ENCODE measurements around the gene MMEL1.

MMEL1 gene

DNA sequence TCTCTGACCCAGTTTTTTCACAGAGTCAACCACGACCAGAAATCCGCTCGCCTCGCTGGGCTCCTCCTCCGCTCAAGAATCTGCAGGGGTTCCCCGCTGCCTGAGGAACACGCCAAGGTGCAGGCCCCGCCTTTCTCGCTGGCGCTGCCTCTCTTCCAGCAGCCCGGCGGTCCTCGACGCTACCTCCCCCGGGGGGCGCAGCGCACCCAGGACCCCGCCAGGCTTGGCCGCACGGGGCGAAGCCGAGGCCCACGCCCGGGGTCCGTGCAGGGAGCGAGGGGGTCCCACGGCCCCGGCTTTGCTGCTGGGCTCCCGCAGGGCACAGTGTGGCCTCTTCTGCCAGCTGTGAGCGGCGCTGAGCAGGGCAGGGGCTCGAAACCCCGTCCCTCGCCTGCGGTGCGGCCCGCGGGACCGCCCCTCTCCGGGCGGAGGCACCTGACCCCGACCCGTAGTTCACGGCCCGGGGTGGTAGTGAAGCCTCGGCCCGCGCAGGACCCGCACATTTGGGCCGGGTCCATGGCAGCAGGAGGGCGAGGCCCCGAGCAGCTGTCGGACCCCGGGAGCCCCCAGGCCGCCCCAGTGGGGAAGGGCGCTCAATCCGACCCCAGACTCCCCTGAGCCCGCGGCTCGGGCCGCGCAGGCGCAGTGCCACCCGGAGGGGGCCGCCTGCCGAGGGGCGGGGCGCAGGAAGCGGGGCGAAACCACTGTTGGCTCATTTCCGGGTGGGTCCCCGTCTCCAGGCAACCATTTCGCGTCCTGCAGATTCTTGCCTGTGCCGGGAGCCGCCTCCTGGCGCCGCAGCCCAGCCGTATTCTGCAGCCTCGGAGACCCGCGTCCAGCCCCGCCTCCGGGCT lies 10.0 kb upstream of the MMEL1 start:
- DNase-seq (ENCODE audit: low read depth), result peak; percentile 91

DNA sequence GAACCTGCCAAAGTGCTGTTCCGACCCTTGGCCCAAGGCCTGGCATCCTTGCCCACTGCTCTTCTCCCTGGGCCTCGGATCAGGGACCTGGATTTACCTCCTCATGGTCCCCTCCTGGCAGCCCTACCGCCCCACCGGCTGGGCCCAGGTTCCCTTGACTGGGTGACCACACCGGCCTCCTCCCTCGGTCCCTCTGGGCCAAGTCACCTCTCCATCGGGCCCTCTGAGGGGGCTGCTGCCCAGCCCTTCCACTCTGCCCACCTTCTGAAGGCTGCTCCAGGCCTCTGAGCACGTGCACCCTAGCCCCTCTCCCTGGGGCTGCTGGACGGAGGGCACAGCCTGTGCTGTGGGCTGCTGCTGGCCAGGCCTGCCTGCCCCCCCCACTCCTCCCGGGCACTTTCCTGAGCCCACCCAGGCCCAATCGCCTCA lies 9.3 kb upstream of the MMEL1 start:
- no peak for DNase-seq (ENCODE audit: low read depth)

DNA sequence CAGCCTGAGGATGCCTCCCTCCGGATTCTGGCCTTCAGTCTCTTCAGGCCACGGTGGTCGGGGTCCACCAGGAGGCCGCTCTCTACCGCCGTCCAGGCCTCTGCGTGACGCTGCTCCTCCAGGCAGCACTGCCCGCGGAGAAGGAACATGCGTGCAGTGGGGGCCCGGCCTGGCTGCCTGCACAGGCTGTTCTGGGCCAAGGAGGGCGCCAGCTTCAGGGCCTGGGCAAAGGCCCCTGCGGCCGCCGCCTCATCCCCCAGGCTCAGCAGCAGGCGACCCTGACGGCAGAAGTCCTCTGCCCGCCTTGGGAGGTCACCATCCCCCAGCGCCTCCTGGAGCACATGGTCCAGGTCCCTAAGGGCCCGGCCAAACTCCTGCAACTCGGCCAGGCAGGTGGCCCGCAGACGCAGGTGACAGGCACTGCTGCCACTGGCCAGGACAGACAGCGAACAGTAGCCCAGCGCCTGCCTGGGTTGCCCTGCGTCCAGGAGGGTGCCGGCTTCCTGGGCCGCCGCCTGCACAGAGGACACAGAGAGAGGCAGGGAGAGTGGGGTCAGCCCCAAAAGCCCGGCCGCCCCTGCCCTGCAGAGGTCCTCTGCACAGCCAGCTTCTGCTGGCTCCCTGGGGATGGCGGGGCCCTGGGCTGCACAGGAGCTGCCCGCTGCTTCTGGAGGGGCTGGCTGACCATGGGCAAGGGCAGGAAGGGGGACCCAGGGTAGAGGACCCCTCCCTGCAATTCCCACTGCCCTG lies 8.7 kb upstream of the MMEL1 start:
- no peak for DNase-seq (ENCODE audit: low read depth)

DNA sequence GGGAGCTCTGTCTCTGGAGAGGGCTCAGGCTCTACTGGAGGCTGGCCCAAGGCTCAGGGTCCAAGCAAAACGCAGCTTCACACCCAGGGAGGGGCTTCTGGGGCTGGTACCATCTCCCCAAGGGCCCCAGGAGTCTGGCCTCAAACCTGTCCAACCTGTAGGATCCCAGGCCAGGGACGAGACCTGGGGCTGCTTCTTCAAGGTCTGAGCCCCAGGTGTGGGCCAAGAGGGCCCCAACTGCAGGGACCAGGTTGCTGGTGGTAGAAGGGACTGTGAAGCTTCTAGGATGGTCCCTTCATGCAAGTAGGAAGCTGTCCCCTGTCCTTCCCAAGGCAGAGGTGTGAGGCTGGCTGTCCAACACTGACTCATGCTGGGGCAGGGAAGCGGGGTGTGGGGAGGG lies 7.8 kb upstream of the MMEL1 start:
- DNase-seq (ENCODE audit: low read depth), result no peak

DNA sequence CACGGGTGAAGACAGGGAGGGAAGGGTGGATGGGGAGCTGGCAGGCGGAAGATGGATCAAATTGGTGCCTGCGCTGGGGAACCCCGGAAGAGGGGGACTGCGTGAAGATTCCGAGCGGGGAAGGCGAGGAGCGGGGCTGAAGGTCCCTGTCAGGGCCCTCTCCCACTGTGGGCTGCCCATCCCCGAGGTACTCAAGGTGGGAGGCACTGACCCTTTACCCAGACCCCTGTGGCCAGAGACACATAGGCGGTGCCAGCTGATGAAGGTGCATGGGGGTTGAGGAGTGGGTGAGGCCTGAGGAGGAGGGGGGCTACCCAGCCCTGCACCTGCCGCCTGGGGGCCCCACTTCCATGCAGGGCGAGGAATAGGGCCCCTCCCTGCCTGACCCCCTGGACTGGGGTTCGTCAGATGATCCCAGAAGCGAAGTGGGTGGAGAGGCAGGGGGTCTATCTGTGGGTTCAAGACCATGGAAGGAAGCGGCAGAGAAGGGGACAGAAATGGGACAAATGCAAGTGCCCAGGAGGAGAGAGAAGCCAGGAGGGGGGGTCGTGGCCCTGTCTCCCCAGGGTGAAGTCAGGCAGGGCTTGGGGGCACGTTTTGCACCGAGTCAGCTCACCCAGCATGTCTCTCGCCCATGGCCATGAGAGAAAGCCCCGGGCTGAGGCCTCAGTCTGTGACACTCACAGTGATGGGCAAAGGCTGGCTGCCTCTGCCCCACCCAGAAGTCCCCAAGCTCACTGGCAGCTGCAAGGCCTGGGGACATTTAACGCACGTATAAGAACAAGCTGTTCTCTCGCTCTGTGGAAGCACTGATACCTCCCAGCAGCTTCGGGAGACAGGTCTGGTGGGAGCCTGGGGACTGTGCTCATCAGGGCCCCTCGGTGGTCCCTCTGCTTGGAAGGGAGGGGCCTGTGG lies 7.0 kb upstream of the MMEL1 start:
- no peak for DNase-seq (ENCODE audit: low read depth)

DNA sequence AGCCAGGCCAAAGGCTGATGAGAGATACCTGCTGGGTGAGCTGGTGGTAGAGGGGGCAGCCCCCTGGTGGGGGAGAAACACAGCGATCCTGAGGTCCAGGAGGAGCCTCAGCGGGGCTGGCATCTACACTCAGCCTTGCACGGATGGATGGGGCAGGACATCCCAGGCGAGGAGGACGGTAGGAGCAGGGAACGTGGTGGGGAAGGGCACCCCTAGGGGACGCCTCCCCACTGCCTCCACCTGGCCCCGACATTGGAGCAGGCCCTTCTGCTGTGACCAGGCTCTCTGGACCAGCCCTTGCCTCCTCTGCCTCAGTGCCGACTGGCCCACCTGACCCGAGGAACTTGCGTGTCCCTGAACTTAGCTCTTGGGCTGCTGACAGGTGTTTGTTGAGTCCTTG lies 6.4 kb upstream of the MMEL1 start:
- no peak for DNase-seq (ENCODE audit: low read depth)

DNA sequence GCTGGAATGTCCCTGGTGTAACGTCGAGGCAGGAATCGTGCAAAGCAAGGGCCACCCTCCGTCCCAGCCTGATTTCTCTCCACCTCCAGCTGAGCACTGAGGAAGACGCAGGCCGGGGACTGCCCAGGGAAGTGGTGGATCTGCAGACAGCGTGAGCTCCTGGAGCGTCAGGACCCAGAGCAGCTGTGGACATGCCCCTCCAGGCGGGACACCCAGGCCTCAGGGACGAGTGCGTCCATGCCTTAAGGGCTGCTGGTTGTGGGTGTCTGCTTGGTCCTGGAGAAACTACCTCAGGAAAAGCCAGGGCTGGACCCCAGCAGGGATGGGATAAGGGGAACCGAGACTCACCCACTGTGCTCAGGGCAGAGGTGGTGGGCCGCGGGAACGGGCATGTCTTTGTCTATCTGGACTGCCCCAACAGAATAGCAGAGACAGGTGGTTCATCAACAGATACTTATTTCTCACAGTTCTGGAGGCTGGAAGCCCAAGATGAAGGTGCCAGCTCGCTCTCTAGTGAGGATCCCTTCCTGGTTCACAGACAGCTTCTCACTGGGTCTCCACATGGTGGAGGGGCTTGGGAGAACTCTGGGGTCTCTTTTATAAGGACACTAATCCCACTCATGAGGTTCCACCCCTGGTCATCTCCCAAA lies 5.8 kb upstream of the MMEL1 start:
- no peak for DNase-seq (ENCODE audit: low read depth)

DNA sequence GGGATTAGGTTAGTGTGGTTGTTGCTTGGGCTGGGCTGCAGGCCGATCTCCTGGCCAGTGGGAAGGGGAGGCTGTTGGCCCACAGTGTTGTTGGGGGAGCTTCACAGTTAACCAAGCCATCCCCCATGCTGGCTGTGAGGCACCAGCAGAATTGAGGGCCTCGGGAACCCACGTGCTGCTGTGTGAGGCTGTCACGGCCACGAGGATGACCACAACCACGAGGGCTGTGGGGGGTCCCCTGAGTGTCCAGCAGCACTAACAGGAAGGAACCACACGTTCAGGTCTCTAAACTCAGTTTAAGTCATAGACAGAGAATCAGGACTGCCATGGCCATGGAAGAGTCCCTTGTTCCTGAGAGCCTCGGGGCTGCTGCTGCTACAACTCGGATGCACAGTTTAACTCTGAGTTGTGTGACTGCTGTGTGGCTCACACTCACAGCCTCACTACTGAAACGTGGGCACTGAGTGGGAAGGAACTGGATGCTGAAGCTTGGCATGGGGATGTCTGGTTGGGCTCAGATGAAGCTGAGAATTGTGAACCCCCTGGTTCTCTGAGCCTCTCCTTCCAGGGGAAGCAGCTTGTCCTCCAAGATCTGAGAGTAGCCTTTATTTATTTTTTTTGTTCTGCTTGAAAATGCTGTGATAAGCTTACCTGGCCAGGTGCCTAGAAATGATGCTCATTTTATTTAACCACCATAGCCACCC lies 4.8 kb upstream of the MMEL1 start:
- no peak for DNase-seq (ENCODE audit: low read depth)

DNA sequence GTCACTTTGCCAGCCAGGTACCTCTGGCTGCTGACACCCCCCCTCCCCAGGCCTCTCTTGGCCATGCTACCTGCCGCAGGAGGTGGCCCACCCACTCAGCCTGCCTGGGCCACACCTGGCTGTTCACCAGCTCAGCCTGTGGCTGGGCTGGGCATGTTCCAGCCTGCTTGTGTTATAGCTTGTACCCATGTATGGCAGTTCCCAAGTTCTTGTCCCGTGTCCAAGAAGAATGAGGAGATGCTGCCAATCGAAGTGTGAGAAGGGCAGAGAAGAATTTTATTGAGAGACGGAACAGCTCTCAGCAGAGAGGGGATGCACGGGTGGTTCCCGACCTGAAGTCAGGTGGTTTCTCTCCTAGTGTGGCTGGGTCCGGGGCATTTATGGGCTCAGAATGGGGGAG lies 3.9 kb upstream of the MMEL1 start:
- DNase-seq (ENCODE audit: low read depth), result no peak

DNA sequence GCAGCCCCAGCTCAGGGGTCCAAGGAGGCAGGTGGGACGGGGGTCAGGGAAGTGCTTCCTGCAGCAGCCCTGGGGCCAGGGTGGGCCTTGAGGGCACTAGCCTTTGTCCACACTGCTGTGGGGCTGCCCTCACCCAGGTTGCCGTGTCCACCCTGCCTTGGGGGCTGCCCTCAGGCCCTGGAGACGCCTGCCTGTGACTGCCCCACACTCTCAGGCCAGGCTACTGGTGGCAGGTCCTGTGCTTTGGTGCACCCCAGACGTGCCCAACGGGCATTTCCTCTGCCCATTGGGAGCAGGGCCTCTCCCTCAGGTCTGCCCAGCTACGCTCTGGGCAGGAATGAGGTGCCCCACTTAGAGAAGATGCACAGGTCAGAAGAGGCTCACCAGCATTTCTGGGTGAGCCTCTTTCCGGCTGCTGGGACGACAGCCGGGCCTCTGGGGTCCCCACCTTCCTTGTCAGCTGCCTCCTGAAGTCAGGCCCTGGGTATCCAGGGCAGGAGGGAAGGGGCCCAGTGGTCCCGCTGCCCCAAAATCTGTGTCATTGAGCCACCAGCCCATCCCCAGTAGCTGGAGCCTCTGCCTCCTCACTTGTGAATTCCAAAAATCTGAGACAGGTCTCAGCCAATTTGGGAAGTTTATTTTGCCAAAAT lies 2.7 kb upstream of the MMEL1 start:
- DNase-seq (ENCODE audit: low read depth), result no peak

DNA sequence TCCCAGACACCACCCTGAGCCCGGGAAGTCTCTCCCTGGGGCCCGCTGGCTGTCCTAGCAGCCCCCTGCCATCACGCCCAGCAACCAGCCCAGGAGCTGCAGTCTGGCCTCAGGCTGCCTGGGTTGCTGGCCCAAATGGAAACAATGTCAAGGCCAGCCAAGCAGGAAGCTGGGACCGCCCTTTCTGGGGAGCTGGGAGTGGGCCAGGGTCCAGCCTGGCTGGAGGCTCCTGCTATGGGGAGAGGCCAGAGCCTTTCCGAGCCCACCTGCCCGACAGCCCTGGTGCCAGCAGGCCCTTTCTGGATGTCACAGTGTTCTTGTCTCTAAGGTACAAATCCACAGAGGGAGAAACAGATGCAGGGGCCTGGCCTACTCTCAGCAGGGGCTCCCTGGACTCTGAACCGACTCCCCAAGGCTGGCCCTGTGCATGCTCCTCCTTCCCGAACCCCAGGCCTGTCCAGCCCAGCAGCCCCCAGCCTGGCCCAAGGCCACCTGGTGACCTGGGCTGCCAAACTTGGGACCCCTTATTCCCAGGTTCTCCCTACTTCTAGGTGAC lies 1.2 kb upstream of the MMEL1 start:
- no peak for DNase-seq (ENCODE audit: low read depth)

DNA sequence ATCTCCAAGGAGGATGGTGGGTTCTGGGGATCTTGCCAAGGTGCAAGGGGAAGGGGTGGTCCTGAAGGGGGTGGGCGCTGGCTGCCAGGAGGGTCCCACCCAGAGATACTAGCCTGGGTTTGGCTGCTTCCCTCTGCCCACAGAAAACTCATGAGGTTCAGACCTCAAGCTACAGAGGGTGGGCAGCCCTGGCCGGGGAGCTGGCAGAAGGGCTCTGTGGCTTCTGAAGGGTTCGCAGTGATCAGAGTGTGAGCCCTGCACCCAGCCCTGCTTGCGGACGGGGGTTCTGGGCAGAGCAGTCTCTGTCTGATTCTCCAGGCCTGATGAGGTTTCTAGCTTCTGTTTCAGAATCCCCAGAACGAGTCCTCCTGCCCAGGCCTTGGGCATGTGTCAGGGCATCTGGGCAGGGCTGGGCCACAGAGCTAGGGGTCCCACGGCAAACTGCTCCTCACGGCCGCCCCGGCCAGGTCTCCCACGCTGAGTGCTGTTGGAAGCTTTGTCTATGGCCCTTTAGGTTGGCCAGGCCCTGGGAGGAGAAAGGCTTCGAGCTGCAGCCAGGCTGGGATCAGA lies 635 bp upstream of the MMEL1 start:
- no peak for DNase-seq (ENCODE audit: low read depth)

DNA sequence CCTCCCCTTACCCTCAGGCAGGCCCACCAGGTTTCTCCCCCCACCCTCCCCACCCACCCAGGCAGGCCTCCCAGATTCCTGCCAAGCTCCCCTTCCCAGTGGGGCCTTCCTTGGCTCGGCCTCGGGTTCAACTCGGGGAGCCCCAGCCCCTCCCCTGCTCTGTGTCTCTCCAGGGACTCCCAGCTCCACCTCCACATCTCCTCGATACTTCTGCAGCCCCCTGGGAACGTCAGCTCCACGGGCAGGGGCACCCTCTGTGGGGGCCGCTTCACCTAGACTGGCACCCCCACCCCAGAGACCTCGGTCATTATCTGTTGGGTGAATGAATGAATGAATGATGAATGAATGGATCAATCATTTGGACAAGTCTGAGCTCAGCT lies 775 bp downstream of the MMEL1 start:
- DNase-seq (ENCODE audit: low read depth), result no peak

DNA sequence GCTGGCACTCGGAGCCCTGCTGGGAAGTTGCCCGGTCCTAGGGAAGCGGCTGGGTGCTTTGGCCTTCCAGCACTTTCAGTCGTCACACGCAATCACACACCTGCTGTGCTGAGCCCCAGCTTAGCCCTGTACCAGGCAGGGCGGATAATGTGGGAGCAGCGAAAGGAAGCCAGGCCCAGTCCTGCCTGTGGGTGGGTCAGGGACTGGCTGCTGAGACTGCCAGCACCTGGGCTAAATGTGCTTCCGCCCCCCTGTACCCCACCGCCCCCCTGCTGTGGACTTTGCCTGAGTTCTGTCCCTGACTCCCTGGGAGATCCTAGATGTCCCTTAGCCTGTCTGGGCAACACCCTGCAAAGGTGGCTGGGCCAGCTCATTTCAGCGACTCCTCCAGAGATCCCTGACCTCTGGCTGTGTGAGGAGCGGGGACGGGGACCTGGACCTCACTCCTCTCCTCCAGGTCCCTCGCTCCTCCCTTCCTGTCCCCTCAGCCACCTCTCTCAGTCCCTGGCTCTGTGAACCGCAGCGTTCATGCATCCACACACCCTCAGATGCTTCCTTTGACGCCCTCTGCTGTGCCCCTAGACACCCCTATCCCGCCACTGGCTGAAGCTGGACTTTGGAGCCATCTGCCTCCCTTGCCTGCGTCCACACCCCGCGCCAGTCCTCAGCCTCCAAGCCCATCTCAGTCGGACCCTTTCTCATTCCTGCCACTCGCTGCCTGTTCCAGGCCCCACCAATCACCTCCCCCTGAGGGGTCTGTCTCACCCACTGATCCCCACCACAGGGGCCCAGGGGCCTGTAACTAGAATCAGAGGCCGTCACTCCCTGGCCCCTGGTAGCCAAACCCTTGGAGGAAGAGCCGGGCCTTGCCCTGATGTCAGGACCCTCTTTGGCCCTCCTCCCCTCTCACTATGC lies 1.4 kb downstream of the MMEL1 start:
- no peak for DNase-seq (ENCODE audit: low read depth)

DNA sequence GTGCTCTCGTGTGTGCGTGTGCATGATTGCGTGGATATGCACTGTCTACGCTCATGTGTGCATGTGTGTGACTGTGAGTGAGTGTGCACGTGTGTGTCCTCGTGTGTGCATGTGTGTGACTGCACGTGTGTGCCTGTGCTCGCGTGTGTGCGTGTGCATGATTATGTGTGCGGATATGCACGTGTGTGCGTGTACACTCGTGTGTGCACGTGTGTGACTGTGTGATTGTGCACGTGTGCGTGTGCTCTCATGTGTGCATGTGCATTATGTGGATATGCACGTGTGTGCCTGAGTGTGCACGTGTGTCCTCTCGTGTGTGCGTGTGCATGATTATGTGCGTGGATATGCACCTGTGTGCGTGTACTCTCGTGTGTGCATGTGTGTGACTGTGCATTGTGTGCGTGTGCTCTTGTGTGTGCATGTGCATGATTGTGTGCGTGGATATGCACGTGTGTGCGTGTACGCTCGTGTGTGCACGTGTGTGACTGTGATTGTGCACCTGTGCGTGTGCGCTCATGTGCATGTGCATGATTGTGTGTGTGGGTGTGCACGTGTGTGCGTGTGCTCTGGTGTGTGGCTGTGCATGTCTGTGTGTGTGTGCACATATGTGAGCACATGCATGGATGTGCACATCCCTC lies 2.2 kb downstream of the MMEL1 start:
- DNase-seq (ENCODE audit: low read depth), result no peak

DNA sequence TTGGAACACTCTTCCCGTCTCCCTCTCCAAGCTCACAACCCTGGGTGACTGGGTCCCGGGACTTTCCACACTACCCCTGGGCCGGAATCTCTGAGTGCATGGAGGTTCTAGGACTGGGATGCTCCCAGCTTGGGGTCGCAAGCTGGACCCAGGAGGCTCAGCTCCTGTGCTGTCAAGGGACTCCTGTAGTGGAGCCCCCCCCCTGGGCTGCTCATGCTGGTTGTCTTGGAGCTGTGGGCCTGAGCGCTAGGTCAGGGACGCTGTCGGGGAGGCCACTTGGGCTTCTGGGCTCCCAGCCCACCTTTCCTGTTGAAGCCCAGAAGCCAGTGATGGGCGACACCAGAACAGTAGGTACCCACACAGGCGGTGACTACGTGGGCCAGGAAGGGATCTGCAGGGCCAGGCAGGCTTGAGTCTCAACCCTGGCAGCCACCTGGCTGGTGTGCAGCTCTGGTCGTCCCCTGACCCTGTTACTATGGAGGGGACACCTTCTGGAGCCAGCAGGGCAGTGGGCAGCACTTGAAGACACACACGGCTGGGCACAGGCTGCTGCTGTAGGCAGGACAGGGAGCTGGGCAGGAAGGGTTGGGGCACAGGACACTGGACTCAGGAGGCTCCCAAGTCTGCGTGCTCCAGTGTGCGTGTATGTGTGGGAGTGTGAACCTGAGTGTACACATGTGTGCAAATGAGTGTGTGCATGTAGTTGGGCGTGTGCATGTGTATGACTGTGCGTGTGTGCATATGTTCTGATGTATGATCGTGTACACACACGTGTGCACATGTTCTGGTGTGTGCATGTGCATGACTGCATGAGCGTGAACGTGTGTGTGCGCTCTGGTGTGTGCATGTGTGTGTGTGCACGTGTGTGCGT lies 3.0 kb downstream of the MMEL1 start:
- DNase-seq (ENCODE audit: low read depth), result no peak

DNA sequence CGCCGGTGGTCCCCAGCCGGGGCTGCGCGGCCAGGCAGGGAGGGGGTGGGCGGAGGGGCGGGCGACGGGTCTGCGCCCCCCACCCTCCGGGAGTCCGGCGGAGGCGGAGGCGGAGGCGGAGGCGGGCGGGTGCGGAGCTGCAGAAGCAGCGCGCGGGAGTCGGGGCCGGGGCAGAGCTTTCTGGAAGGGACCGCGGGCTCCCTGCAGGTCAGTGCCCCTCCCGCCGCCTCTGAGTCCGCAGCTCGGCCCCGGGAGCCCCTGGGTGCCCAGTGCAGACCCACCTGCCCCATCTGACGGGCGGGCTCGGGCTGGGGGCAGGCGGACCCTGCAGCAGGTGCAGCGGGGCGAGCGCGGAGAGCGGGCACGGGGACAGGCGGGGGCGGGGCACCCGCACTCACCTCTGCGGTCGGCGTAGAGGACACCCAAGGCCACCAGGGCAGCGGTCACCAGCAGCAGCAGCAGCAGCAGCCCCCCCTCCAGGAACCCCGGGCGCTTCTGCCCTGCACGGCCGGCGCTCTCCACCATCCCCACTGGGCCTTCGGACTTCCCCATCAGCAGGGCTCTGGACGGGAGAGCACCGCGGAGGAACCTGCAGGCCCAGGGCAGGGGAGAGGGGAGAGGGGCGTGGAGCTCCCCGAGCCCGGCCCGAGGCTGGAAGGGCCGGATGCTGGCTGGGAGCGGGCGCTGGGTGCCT lies 3.7 kb downstream of the MMEL1 start:
- no peak for DNase-seq (ENCODE audit: low read depth)

Measured in T-helper 22 cell (primary cell).